Activated naive CD8-positive, alpha-beta T cell (primary cell): Measurements from ENCODE around the gene PIK3C2A.
A peak's percentile ranks its signal among the peaks of the same experiment; 100 is the strongest.
"Not testable (repeated sequence)": the region's sequence is repeated elsewhere in the genome, so short reads cannot be mapped to it uniquely, and the experiment has no call there.

Experiments
- H3K27ac Mint-ChIP-seq: one replicate; pipeline ENCODE4 v1.8.0; 2021; ENCODE audit warnings: mixed read lengths
- H3K27me3 Mint-ChIP-seq: one replicate; pipeline ENCODE4 v1.8.0; 2021; ENCODE audit warnings: mixed read lengths
- H3K36me3 Mint-ChIP-seq: one replicate; pipeline ENCODE4 v1.8.0; 2021; ENCODE audit warnings: mixed read lengths
- H3K4me1 Mint-ChIP-seq: one replicate; pipeline ENCODE4 v1.8.0; 2021; ENCODE audit warnings: low read depth, mixed read lengths
- H3K4me3 Mint-ChIP-seq: one replicate; pipeline ENCODE4 v1.8.0; 2021; ENCODE audit warnings: mild to moderate bottlenecking, mixed read lengths
- H3K9me3 Mint-ChIP-seq: one replicate; pipeline ENCODE4 v1.8.0; 2021; ENCODE audit warnings: low read depth, mixed read lengths

PIK3C2A gene

GRCh38 chr11:17229481-17230152 is 21.8 kb upstream of the PIK3C2A start:
- Mint-ChIP-seq H3K4me3 (no peak overlapping the region), H3K27me3 (no peaks in the 10 kb centered on the region), H3K4me1 (peaks cover 16% of the 10 kb centered on the region), H3K27ac (peak overlapping the region; percentile 72), H3K36me3 (no peaks in the 10 kb centered on the region), H3K9me3 (no peaks in the 10 kb centered on the region)

- not testable (repeated sequence) for H3K27me3 Mint-ChIP-seq, H3K9me3 Mint-ChIP-seq, H3K36me3 Mint-ChIP-seq, H3K27ac Mint-ChIP-seq, H3K4me3 Mint-ChIP-seq
- H3K4me1 Mint-ChIP-seq = peaks cover 16% of the 10 kb centered on the region
Measured at GRCh38 chr11:17228186-17228925, 20.6 kb upstream of the PIK3C2A start.

- Mint-ChIP-seq H3K27me3 (no peaks in the 10 kb centered on the region), H3K4me3 (no peak overlapping the region), H3K4me1 (no peaks in the 10 kb centered on the region), H3K27ac (no peak overlapping the region), H3K9me3 (no peaks in the 10 kb centered on the region), H3K36me3 (no peaks in the 10 kb centered on the region)
Measured at GRCh38 chr11:17224727-17225126, 16.9 kb upstream of the PIK3C2A start.

- Mint-ChIP-seq H3K27ac (no peak overlapping the region), H3K9me3 (no peaks in the 10 kb centered on the region), H3K36me3 (no peaks in the 10 kb centered on the region), H3K4me3 (no peak overlapping the region), H3K4me1 (no peaks in the 10 kb centered on the region), H3K27me3 (no peaks in the 10 kb centered on the region)
Measured at GRCh38 chr11:17221968-17222367, 14.2 kb upstream of the PIK3C2A start.

GRCh38 chr11:17219016-17219415 is 11.2 kb upstream of the PIK3C2A start:
- no peaks in the 10 kb centered on the region for H3K4me1 Mint-ChIP-seq
- no peak overlapping the region for H3K4me3 Mint-ChIP-seq
- peaks cover 5% of the 10 kb centered on the region for H3K9me3 Mint-ChIP-seq
- no peak overlapping the region for H3K27ac Mint-ChIP-seq
- peaks cover 3% of the 10 kb centered on the region for H3K36me3 Mint-ChIP-seq
- no peaks in the 10 kb centered on the region for H3K27me3 Mint-ChIP-seq

GRCh38 chr11:17218403-17218802 is 10.6 kb upstream of the PIK3C2A start:
- Mint-ChIP-seq H3K4me3 (no peak overlapping the region), H3K36me3 (peaks cover 3% of the 10 kb centered on the region), H3K9me3 (peaks cover 6% of the 10 kb centered on the region), H3K4me1 (no peaks in the 10 kb centered on the region), H3K27me3 (no peaks in the 10 kb centered on the region), H3K27ac (no peak overlapping the region)

GRCh38 chr11:17217401-17217800 is 9.6 kb upstream of the PIK3C2A start:
- Mint-ChIP-seq H3K27ac (no peak overlapping the region), H3K9me3 (peaks cover 6% of the 10 kb centered on the region), H3K27me3 (no peaks in the 10 kb centered on the region), H3K36me3 (peaks cover 3% of the 10 kb centered on the region), H3K4me3 (no peak overlapping the region), H3K4me1 (no peaks in the 10 kb centered on the region)

GRCh38 chr11:17214338-17214737 is 6.6 kb upstream of the PIK3C2A start:
- H3K4me1 Mint-ChIP-seq = peaks cover 6% of the 10 kb centered on the region
- H3K27ac Mint-ChIP-seq = no peak overlapping the region
- H3K4me3 Mint-ChIP-seq = no peak overlapping the region
- H3K9me3 Mint-ChIP-seq = peaks cover 6% of the 10 kb centered on the region
- H3K36me3 Mint-ChIP-seq = peaks cover 3% of the 10 kb centered on the region
- no peaks in the 10 kb centered on the region for H3K27me3 Mint-ChIP-seq

GRCh38 chr11:17211286-17211685 is 3.5 kb upstream of the PIK3C2A start:
- H3K27ac Mint-ChIP-seq = no peak overlapping the region
- peaks cover 6% of the 10 kb centered on the region for H3K9me3 Mint-ChIP-seq
- H3K4me1 Mint-ChIP-seq = peaks cover 26% of the 10 kb centered on the region
- no peaks in the 10 kb centered on the region for H3K27me3 Mint-ChIP-seq
- H3K4me3 Mint-ChIP-seq = no peak overlapping the region
- H3K36me3 Mint-ChIP-seq = peaks cover 3% of the 10 kb centered on the region

GRCh38 chr11:17209939-17210245 is 2.1 kb upstream of the PIK3C2A start:
- H3K36me3 Mint-ChIP-seq = no peaks in the 10 kb centered on the region
- H3K9me3 Mint-ChIP-seq = peaks cover 6% of the 10 kb centered on the region
- H3K4me1 Mint-ChIP-seq = peaks cover 30% of the 10 kb centered on the region
- H3K27ac Mint-ChIP-seq = no peak overlapping the region
- no peaks in the 10 kb centered on the region for H3K27me3 Mint-ChIP-seq
- no peak overlapping the region for H3K4me3 Mint-ChIP-seq

- H3K9me3 Mint-ChIP-seq = no peaks in the 10 kb centered on the region
Measured at GRCh38 chr11:17208257-17208999, 642 bp upstream of the PIK3C2A start.

GRCh38 chr11:17206463-17206862 is 1.3 kb downstream of the PIK3C2A start:
- H3K9me3 Mint-ChIP-seq = no peaks in the 10 kb centered on the region
- peak overlapping the region; percentile 98 for H3K4me3 Mint-ChIP-seq
- H3K27me3 Mint-ChIP-seq = no peaks in the 10 kb centered on the region
- peaks cover 43% of the 10 kb centered on the region for H3K4me1 Mint-ChIP-seq
- H3K36me3 Mint-ChIP-seq = peaks cover 8% of the 10 kb centered on the region
- H3K27ac Mint-ChIP-seq = peak overlapping the region; percentile 87

More at GRCh38 chr11:17208257-17208999, 642 bp upstream of the PIK3C2A start:
- Mint-ChIP-seq H3K27ac (peak overlapping the region; percentile 94), H3K4me1 (peaks cover 39% of the 10 kb centered on the region), H3K4me3 (peak overlapping the region; percentile 98), H3K27me3 (no peaks in the 10 kb centered on the region), H3K36me3 (peaks cover 4% of the 10 kb centered on the region)

- no peaks in the 10 kb centered on the region for H3K9me3 Mint-ChIP-seq
- no peak overlapping the region for H3K27ac Mint-ChIP-seq
- H3K36me3 Mint-ChIP-seq = peaks cover 16% of the 10 kb centered on the region
- no peaks in the 10 kb centered on the region for H3K27me3 Mint-ChIP-seq
- peaks cover 26% of the 10 kb centered on the region for H3K4me1 Mint-ChIP-seq
- H3K4me3 Mint-ChIP-seq = no peak overlapping the region
Measured at GRCh38 chr11:17197431-17197898, 10.3 kb downstream of the PIK3C2A start.

GRCh38 chr11:17188675-17189074 is 19.1 kb downstream of the PIK3C2A start:
- Mint-ChIP-seq H3K4me3 (no peak overlapping the region), H3K4me1 (peaks cover 25% of the 10 kb centered on the region), H3K27me3 (no peaks in the 10 kb centered on the region), H3K27ac (no peak overlapping the region), H3K9me3 (no peaks in the 10 kb centered on the region), H3K36me3 (peaks cover 10% of the 10 kb centered on the region)
